Left ventricle myocardium inferior (tissue), 1 donor: ENCODE results near the gene MORC3. TPM values are rescaled to one million over a fixed set of nuclear protein-coding genes. Genes with fewer than 3 reads are reported as not detected.
"Not testable (repeated sequence)": the region's sequence is repeated elsewhere in the genome, so short reads cannot be mapped to it uniquely, and the experiment has no call there.

Source experiments
- DNase-seq: peaks from one replicate; pipeline ENCODE4 v3.0.0-alpha.2; 2020
- H3K27ac ChIP-seq: fragments of 200-600 bp; replicated peaks from 2 replicates; pipeline ENCODE4 v1.8.0; 2021
- H3K27me3 ChIP-seq: fragments of 200-600 bp; 2 replicates; pipeline ENCODE4 v1.8.0; 2021; ENCODE audit warnings: low read depth
- H3K36me3 ChIP-seq: fragments of 200-600 bp; 2 replicates; pipeline ENCODE4 v1.8.0; 2021
- H3K4me1 ChIP-seq: fragments of 200-600 bp; 2 replicates; pipeline ENCODE4 v1.8.0; 2021
- H3K4me3 ChIP-seq: fragments of 200-600 bp; 2 replicates; pipeline ENCODE4 v1.8.0; 2021; ENCODE audit warnings: mild to moderate bottlenecking, moderate library complexity
- H3K9me3 ChIP-seq: fragments of 200-600 bp; replicated peaks from 2 replicates; pipeline ENCODE4 v1.8.0; 2021
- intact Hi-C: fragments of 100-400 bp; cut with micrococcal nuclease; formaldehyde crosslinking; loops from one replicate; pipeline ENCODE4 v1.11.0; 2022
- total RNA-seq: library from RNA; stranded (reverse); fragmentation: NEBNext Ultra II Directional; extraction: Animal tissue kit (Norgen Biotek cat#: 25700); gene quantifications from one replicate; pipeline ENCODE4 v1.2.1, GENCODE V29; 2021
- TF ChIP-seq, protein P1 (sequence below): fragments of 200-600 bp; IDR thresholded peaks from 2 replicates; pipeline ENCODE4 v1.8.0; 2021; ENCODE audit warnings: antibody characterized with exemption, mild to moderate bottlenecking, borderline replicate concordance
- donor health status: DM: no; HTN: yes; CAD: no; lungs with severe emphysema.

The MORC3 gene
- total RNA-seq, 1 donor from 2014 or later: 19.4 TPM

- Histone ChIP-seq H3K27me3 (no peaks in the 10 kb centered on the region), H3K4me1 (peaks cover 21% of the 10 kb centered on the region), H3K27ac (peak overlapping the region; percentile 23), H3K36me3 (no peaks in the 10 kb centered on the region), H3K4me3 (peak overlapping the region; percentile 82), H3K9me3 (no peaks in the 10 kb centered on the region)
- TF ChIP-seq, protein P1, sequence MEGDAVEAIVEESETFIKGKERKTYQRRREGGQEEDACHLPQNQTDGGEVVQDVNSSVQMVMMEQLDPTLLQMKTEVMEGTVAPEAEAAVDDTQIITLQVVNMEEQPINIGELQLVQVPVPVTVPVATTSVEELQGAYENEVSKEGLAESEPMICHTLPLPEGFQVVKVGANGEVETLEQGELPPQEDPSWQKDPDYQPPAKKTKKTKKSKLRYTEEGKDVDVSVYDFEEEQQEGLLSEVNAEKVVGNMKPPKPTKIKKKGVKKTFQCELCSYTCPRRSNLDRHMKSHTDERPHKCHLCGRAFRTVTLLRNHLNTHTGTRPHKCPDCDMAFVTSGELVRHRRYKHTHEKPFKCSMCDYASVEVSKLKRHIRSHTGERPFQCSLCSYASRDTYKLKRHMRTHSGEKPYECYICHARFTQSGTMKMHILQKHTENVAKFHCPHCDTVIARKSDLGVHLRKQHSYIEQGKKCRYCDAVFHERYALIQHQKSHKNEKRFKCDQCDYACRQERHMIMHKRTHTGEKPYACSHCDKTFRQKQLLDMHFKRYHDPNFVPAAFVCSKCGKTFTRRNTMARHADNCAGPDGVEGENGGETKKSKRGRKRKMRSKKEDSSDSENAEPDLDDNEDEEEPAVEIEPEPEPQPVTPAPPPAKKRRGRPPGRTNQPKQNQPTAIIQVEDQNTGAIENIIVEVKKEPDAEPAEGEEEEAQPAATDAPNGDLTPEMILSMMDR: no peak
- DNase-seq: no peak
- intact Hi-C loops: no loop called here
Measured at GRCh38 chr21:36386031-36386642, 66.1 kb downstream of the MORC3 start.

DNA sequence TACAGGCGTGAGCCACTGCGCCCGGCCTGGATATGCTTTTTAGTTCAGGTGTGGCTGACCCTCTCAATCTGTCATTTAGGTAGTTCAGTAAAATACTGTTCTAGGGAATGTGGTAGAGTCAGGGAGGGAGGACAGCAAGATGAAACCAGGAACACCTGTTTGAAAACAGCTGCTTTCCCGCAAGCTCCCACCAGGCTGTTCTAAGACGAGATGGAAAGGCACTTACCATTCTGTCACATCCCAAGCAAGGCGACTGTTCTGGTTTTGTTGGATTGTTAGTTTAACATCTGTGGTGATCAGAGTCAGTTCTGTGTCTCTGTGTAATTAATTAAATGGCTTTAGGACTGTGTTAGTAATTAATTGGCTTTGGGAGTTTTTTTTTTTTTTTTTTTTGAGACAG, 68.1 kb downstream of the MORC3 start:
- Histone ChIP-seq H3K27ac (no peak overlapping the region), H3K4me1 (peaks cover 15% of the 10 kb centered on the region), H3K27me3 (no peaks in the 10 kb centered on the region), H3K4me3 (no peak overlapping the region), H3K9me3 (no peaks in the 10 kb centered on the region), H3K36me3 (no peaks in the 10 kb centered on the region)
- intact Hi-C loops: no loop called here
- TF ChIP-seq, protein P1: no peak
- no peak for DNase-seq

- intact Hi-C loops: no loop called here
- Histone ChIP-seq H3K4me3 (no peak overlapping the region), H3K27me3 (no peaks in the 10 kb centered on the region), H3K4me1 (peaks cover 15% of the 10 kb centered on the region), H3K9me3 (no peaks in the 10 kb centered on the region), H3K36me3 (no peaks in the 10 kb centered on the region), H3K27ac (no peak overlapping the region)
- no peak for DNase-seq
- TF ChIP-seq, protein P1: peak; percentile 26
Measured at GRCh38 chr21:36388835-36389234, 68.8 kb downstream of the MORC3 start.

- H3K27ac ChIP-seq, DNase-seq, H3K36me3 ChIP-seq, H3K9me3 ChIP-seq, H3K4me1 ChIP-seq, H3K4me3 ChIP-seq, H3K27me3 ChIP-seq, intact Hi-C loops: not testable (repeated sequence)
Measured at GRCh38 chr21:36391649-36392048, 71.7 kb downstream of the MORC3 start.

GRCh38 chr21:36395353-36396111, 75.5 kb downstream of the MORC3 start:
- intact Hi-C loops: no loop called here
- DNase-seq: no peak
- H3K4me1 ChIP-seq: no peaks in the 10 kb centered on the region
- no peak overlapping the region for H3K4me3 ChIP-seq
- H3K27me3 ChIP-seq: no peaks in the 10 kb centered on the region
- no peak overlapping the region for H3K27ac ChIP-seq
- no peaks in the 10 kb centered on the region for H3K9me3 ChIP-seq
- no peaks in the 10 kb centered on the region for H3K36me3 ChIP-seq
- TF ChIP-seq, protein P1: no peak

DNA sequence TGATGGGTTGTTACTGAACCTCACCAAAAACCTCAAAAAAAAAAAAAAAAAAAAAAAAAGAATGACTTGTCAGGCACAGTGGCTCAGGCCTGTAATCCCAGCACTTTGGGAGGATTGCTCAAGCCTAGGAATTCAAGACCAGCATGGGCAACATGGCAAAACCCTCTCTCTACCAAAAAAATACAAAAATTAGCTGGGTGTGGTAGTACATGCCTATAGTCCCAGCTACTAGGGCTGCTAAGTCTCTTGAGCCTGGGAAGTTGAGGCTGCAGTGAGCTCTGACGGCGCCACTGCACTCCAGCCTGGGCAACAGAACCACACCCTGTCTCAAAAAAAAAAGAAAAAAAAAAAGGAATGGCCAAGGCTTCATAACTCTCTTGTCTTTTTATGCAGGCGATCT, 76.3 kb downstream of the MORC3 start:
- Histone ChIP-seq H3K4me3 (no peak overlapping the region), H3K9me3 (no peaks in the 10 kb centered on the region), H3K36me3 (no peaks in the 10 kb centered on the region), H3K27me3 (no peaks in the 10 kb centered on the region), H3K27ac (no peak overlapping the region), H3K4me1 (no peaks in the 10 kb centered on the region)
- TF ChIP-seq, protein P1: no peak
- no peak for DNase-seq
- intact Hi-C loops: no loop called here
